ENCODE data around the gene ITCH. TPM values are rescaled to one million over a fixed set of nuclear protein-coding genes. Genes with fewer than 3 reads are reported as not detected.
"Not testable (repeated sequence)": the region's sequence is repeated elsewhere in the genome, so short reads cannot be mapped to it uniquely, and the experiment has no call there.

Gene ITCH
- total RNA-seq, 6 experiments from 2014 or later: 55.0 to 63.3 (median 59.1) TPM

GRCh38 chr20:34322267-34323105 lies 40.6 kb upstream of the ITCH start:
- DNase-seq: no peak
- Mint-ChIP-seq H3K4me1 (ENCODE audit: low read depth) (peaks cover 5% of the 10 kb centered on the region; the same call in 1 of the 2 replicates), H3K27ac (no peak overlapping the region), H3K4me3 (no peak overlapping the region), H3K9me3 (no peaks in the 10 kb centered on the region), H3K36me3 (ENCODE audit: low read depth) (no peaks in the 10 kb centered on the region; the same call in 1 of the 2 replicates), H3K27me3 (ENCODE audit: insufficient read depth) (peaks cover 2% of the 10 kb centered on the region; the same call in 1 of the 2 replicates)
- TF ChIP-seq CTCF (IDR thresholded peaks at IDR 0.05): no peak

- TF ChIP-seq CTCF (IDR thresholded peaks at IDR 0.05): no peak
- H3K36me3 Mint-ChIP-seq (ENCODE audit: low read depth): no peaks in the 10 kb centered on the region; the same call in 1 of the 2 replicates
- H3K9me3 Mint-ChIP-seq: no peaks in the 10 kb centered on the region
- no peak overlapping the region for H3K27ac Mint-ChIP-seq
- H3K4me1 Mint-ChIP-seq (ENCODE audit: low read depth): peaks cover 18% of the 10 kb centered on the region; the same call in 1 of the 2 replicates
- DNase-seq: no peak
- no peak overlapping the region for H3K4me3 Mint-ChIP-seq
- peaks cover 2% of the 10 kb centered on the region; the same call in 1 of the 2 replicates for H3K27me3 Mint-ChIP-seq (ENCODE audit: insufficient read depth)
These were observed 38.5 kb upstream of the ITCH start for GRCh38 chr20:34324541-34324940.

GRCh38 chr20:34328207-34328606 lies 34.9 kb upstream of the ITCH start:
- peaks cover 18% of the 10 kb centered on the region; the same call in 1 of the 2 replicates for H3K4me1 Mint-ChIP-seq (ENCODE audit: low read depth)

GRCh38 chr20:34328928-34329677 lies 34.0 kb upstream of the ITCH start:
- Mint-ChIP-seq H3K4me3 (no peak overlapping the region), H3K27me3 (ENCODE audit: insufficient read depth) (peaks cover 1% of the 10 kb centered on the region), H3K9me3 (no peaks in the 10 kb centered on the region), H3K27ac (no peak overlapping the region), H3K36me3 (ENCODE audit: low read depth) (no peaks in the 10 kb centered on the region; the same call in 1 of the 2 replicates), H3K4me1 (ENCODE audit: low read depth) (peaks cover 18% of the 10 kb centered on the region; the same call in 1 of the 2 replicates)
- no peak for DNase-seq
- TF ChIP-seq CTCF (IDR thresholded peaks at IDR 0.05): no peak

More at GRCh38 chr20:34328207-34328606, 34.9 kb upstream of the ITCH start:
- not testable (repeated sequence) for H3K36me3 Mint-ChIP-seq (ENCODE audit: low read depth); H3K4me3 Mint-ChIP-seq; H3K9me3 Mint-ChIP-seq; H3K27me3 Mint-ChIP-seq (ENCODE audit: insufficient read depth); DNase-seq; H3K27ac Mint-ChIP-seq

- not testable (repeated sequence) for H3K27me3 Mint-ChIP-seq (ENCODE audit: insufficient read depth); DNase-seq; H3K9me3 Mint-ChIP-seq; H3K27ac Mint-ChIP-seq; H3K4me3 Mint-ChIP-seq; H3K36me3 Mint-ChIP-seq (ENCODE audit: low read depth)
- H3K4me1 Mint-ChIP-seq (ENCODE audit: low read depth): peaks cover 32% of the 10 kb centered on the region
These were observed 32.1 kb upstream of the ITCH start for GRCh38 chr20:34330861-34331544.

- H3K4me3 Mint-ChIP-seq: no peak overlapping the region
- H3K4me1 Mint-ChIP-seq (ENCODE audit: low read depth): peaks cover 32% of the 10 kb centered on the region
- no peaks in the 10 kb centered on the region for H3K36me3 Mint-ChIP-seq (ENCODE audit: low read depth)
- no peak for TF ChIP-seq CTCF (IDR thresholded peaks at IDR 0.05)
- H3K27me3 Mint-ChIP-seq (ENCODE audit: insufficient read depth): peaks cover 1% of the 10 kb centered on the region; the same call in 1 of the 2 replicates
- no peak overlapping the region for H3K27ac Mint-ChIP-seq
- no peaks in the 10 kb centered on the region for H3K9me3 Mint-ChIP-seq
- no peak for DNase-seq
These were observed 31.2 kb upstream of the ITCH start for GRCh38 chr20:34331838-34332237.
